HepG2 (cell line): ENCODE results near the gene HENMT1.

ENCODE experiments used
- BRCA1 ChIP-seq: sonication (generic); formaldehyde crosslinking; IDR thresholded peaks from 2 replicates; pipeline ENCODE4 v1.4.0; 2020; ENCODE audit warnings: missing genetic modification reagents
- CREM ChIP-seq, 2 experiments: sonication (generic) in 1 of 2; formaldehyde crosslinking in 1 of 2; IDR thresholded peaks; 2 replicates each; pipeline versions ENCODE4 v1.4.0 to v1.6.1; 2016 to 2020; ENCODE audit warnings: antibody characterized with exemption in 1 of 2, mild to moderate bottlenecking in 1 of 2, missing genetic modification reagents in 1 of 2
- HDAC2 ChIP-seq: sonication (generic); formaldehyde crosslinking; IDR thresholded peaks from 2 replicates; pipeline ENCODE4 v1.4.0; 2020; ENCODE audit warnings: missing genetic modification reagents
- MIER3 ChIP-seq: IDR thresholded peaks from 2 replicates; pipeline ENCODE4 v1.6.1; 2016; ENCODE audit warnings: missing compliant biosample characterization, borderline replicate concordance
- RXRA ChIP-seq: sonication (generic); formaldehyde crosslinking; IDR thresholded peaks from 2 replicates; pipeline ENCODE4 v1.5.1; 2020; ENCODE audit warnings: missing genetic modification reagents
- SETDB1 ChIP-seq: sonication (generic); formaldehyde crosslinking; IDR thresholded peaks from 2 replicates; pipeline ENCODE4 v1.5.1; 2020; ENCODE audit warnings: missing genetic modification reagents, mild to moderate bottlenecking, borderline replicate concordance
- THAP11 ChIP-seq: IDR thresholded peaks from 2 replicates; pipeline ENCODE4 v1.6.1; 2016; ENCODE audit warnings: missing biosample characterization, missing genetic modification reagents
- ZBTB7A ChIP-seq: sonication (generic); formaldehyde crosslinking; IDR thresholded peaks from 2 replicates; pipeline ENCODE4 v1.8.0; 2022; ENCODE audit warnings: mild to moderate bottlenecking, missing genetic modification reagents
- ZIK1 ChIP-seq: sonication (generic); formaldehyde crosslinking; IDR thresholded peaks from 2 replicates; pipeline ENCODE4 v1.5.0; 2020; ENCODE audit warnings: mild to moderate bottlenecking, low read depth, missing genetic modification reagents, borderline replicate concordance
- TF ChIP-seq, protein P1 (sequence below): sonication (generic); formaldehyde crosslinking; IDR thresholded peaks from 2 replicates; pipeline ENCODE4 v1.5.1; 2020; ENCODE audit warnings: missing genetic modification reagents, mild to moderate bottlenecking, borderline replicate concordance
- TF ChIP-seq, protein P2 (sequence below): sonication (generic); formaldehyde crosslinking; IDR thresholded peaks from 2 replicates; pipeline ENCODE4 v1.5.0; 2020; ENCODE audit warnings: mild to moderate bottlenecking, missing genetic modification reagents, moderate library complexity
- TF ChIP-seq, protein P3 (sequence below): sonication (generic); formaldehyde crosslinking; IDR thresholded peaks from 2 replicates; pipeline ENCODE4 v1.8.0; 2022; ENCODE audit warnings: missing genetic modification reagents, low read depth, mild to moderate bottlenecking, borderline replicate concordance

DNA sequence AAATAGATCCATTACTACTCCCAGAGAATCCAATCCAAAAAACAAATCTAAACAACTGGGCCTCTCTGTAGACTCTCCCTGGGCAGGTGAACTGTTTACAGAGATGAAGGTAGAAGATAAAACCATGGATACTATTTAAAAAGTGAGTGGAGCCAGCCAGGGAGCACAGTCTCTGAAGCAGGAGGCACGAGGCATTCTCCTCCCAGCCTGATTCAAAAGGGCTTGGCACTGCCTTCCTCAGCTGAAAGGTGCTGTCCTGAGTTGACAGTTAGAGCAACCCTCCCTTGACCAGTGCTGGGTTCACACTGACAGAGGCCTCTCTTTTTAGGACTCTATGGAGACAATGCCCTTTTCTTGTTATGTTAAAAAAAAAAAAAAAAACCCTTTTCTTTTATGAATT lies 36.8 kb downstream of the HENMT1 start:
- TF ChIP-seq CREM (IDR thresholded peaks at IDR 0.05) (no peak), CREM (CRISPR knock-in tag; IDR thresholded peaks at IDR 0.05) (no peak), BRCA1 (CRISPR knock-in tag) (no peak), HDAC2 (CRISPR knock-in tag) (no peak), THAP11 (CRISPR knock-in tag) (no peak), SETDB1 (no peak), MIER3 (CRISPR knock-in tag) (no peak), ZBTB7A (CRISPR knock-in tag) (no peak), RXRA (CRISPR knock-in tag) (no peak), ZIK1 (CRISPR knock-in tag) (no peak)
- TF ChIP-seq, protein P1, sequence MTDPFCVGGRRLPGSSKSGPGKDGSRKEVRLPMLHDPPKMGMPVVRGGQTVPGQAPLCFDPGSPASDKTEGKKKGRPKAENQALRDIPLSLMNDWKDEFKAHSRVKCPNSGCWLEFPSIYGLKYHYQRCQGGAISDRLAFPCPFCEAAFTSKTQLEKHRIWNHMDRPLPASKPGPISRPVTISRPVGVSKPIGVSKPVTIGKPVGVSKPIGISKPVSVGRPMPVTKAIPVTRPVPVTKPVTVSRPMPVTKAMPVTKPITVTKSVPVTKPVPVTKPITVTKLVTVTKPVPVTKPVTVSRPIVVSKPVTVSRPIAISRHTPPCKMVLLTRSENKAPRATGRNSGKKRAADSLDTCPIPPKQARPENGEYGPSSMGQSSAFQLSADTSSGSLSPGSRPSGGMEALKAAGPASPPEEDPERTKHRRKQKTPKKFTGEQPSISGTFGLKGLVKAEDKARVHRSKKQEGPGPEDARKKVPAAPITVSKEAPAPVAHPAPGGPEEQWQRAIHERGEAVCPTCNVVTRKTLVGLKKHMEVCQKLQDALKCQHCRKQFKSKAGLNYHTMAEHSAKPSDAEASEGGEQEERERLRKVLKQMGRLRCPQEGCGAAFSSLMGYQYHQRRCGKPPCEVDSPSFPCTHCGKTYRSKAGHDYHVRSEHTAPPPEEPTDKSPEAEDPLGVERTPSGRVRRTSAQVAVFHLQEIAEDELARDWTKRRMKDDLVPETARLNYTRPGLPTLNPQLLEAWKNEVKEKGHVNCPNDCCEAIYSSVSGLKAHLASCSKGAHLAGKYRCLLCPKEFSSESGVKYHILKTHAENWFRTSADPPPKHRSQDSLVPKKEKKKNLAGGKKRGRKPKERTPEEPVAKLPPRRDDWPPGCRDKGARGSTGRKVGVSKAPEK (CRISPR knock-in tag) = no peak
- TF ChIP-seq, protein P2, sequence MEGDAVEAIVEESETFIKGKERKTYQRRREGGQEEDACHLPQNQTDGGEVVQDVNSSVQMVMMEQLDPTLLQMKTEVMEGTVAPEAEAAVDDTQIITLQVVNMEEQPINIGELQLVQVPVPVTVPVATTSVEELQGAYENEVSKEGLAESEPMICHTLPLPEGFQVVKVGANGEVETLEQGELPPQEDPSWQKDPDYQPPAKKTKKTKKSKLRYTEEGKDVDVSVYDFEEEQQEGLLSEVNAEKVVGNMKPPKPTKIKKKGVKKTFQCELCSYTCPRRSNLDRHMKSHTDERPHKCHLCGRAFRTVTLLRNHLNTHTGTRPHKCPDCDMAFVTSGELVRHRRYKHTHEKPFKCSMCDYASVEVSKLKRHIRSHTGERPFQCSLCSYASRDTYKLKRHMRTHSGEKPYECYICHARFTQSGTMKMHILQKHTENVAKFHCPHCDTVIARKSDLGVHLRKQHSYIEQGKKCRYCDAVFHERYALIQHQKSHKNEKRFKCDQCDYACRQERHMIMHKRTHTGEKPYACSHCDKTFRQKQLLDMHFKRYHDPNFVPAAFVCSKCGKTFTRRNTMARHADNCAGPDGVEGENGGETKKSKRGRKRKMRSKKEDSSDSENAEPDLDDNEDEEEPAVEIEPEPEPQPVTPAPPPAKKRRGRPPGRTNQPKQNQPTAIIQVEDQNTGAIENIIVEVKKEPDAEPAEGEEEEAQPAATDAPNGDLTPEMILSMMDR (CRISPR knock-in tag) = no peak
- TF ChIP-seq, protein P3, sequence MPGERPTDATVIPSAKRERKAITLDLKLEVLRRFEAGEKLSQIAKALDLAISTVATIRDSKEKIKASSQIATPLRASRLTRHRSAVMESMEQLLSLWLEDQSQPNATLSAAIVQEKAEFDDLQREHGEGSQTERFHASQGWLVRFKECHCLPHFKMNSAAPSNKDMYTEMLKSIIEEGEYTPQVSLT (CRISPR knock-in tag) = no peak
